GM12878 (cell line): Measurements from ENCODE around the gene ZBED4.

Experiments
- JUND ChIP-seq: IDR thresholded peaks from 2 replicates; pipeline ENCODE4 v1.6.1; 2012; ENCODE audit warnings: low read depth, mild to moderate bottlenecking, low read length, improper control_type of control experiment, moderate library complexity
- NFYB ChIP-seq: IDR thresholded peaks from 2 replicates; pipeline ENCODE4 v1.6.1; 2011; ENCODE audit warnings: low read depth, mild to moderate bottlenecking, low read length, improper control_type of control experiment, moderate library complexity; ENCODE audit not compliant: insufficient read depth
- RAD21 ChIP-seq: IDR thresholded peaks from 2 replicates; pipeline ENCODE4 v1.6.1; 2011; ENCODE audit warnings: mild to moderate bottlenecking, low read depth, low read length, moderate library complexity; ENCODE audit not compliant: insufficient read depth
- ZNF24 ChIP-seq: fragments of 450-650 bp; IDR thresholded peaks from 2 replicates; pipeline ENCODE4 v1.6.1; 2017; ENCODE audit warnings: antibody characterized with exemption, mild to moderate bottlenecking
- TF ChIP-seq, protein P1 (sequence below): IDR thresholded peaks from 2 replicates; pipeline ENCODE4 v1.6.1; 2011; ENCODE audit warnings: mild to moderate bottlenecking, low read depth, low read length, moderate library complexity; ENCODE audit not compliant: insufficient replicate concordance
- TF ChIP-seq, protein P2 (sequence below), 3 experiments: IDR thresholded peaks in 2 of 3; conservative IDR thresholded peaks in 1 of 3; 2 replicates each; pipeline ENCODE4 v1.5.1; 2011; ENCODE audit warnings: low read depth in 3 of 3, low read length in 3 of 3, mild to moderate bottlenecking in 3 of 3, control low read depth in 2 of 3, moderate library complexity in 2 of 3, inconsistent platforms in 1 of 3, mixed read lengths in 1 of 3; ENCODE audit not compliant: control insufficient read depth in 2 of 3, insufficient read depth in 1 of 3; ENCODE audit errors: extremely low read depth in 1 of 3

DNA sequence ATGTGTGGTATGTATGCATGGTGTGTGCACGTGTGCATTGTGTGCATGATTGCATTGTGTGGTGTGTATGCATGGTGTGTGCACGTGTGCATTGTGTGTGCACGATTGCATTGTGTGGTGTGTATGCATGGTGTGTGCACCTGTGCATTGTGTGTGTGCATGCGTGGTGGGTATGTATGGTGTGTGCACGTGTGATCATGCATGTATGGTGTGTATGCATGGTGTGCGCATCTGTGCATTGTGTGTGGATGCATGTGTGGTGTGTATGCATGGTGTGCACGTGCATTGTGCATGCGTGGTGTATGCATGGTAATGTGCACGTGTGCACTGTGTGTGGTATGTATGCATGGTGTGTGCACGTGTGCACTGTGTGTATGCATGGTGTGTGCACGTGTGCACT is 47.8 kb downstream of the ZBED4 start:
- TF ChIP-seq ZNF24, result no peak
- TF ChIP-seq RAD21, result no peak
- TF ChIP-seq, protein P1, sequence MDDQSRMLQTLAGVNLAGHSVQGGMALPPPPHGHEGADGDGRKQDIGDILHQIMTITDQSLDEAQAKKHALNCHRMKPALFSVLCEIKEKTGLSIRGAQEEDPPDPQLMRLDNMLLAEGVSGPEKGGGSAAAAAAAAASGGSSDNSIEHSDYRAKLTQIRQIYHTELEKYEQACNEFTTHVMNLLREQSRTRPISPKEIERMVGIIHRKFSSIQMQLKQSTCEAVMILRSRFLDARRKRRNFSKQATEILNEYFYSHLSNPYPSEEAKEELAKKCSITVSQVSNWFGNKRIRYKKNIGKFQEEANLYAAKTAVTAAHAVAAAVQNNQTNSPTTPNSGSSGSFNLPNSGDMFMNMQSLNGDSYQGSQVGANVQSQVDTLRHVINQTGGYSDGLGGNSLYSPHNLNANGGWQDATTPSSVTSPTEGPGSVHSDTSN, result no peak
- TF ChIP-seq, protein P2, sequence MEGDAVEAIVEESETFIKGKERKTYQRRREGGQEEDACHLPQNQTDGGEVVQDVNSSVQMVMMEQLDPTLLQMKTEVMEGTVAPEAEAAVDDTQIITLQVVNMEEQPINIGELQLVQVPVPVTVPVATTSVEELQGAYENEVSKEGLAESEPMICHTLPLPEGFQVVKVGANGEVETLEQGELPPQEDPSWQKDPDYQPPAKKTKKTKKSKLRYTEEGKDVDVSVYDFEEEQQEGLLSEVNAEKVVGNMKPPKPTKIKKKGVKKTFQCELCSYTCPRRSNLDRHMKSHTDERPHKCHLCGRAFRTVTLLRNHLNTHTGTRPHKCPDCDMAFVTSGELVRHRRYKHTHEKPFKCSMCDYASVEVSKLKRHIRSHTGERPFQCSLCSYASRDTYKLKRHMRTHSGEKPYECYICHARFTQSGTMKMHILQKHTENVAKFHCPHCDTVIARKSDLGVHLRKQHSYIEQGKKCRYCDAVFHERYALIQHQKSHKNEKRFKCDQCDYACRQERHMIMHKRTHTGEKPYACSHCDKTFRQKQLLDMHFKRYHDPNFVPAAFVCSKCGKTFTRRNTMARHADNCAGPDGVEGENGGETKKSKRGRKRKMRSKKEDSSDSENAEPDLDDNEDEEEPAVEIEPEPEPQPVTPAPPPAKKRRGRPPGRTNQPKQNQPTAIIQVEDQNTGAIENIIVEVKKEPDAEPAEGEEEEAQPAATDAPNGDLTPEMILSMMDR (IDR thresholded peaks at IDR 0.05 in 2 of 3, conservative IDR thresholded peaks at IDR 0.05 in 1 of 3; ENCODE audit: control insufficient read depth in 2 of 3, extremely low read depth in 1 of 3, insufficient read depth in 1 of 3, low read depth in 3 of 3, low read length in 3 of 3), result no peak
- no peak for TF ChIP-seq JUND
- TF ChIP-seq NFYB, result no peak
